COLO829 (cell line): ENCODE data around the gene FHOD3.

Experiments
- DNase-seq: peaks from one replicate; pipeline ENCODE4 v3.0.0; 2012; ENCODE audit warnings: low spot score

Gene FHOD3

DNA sequence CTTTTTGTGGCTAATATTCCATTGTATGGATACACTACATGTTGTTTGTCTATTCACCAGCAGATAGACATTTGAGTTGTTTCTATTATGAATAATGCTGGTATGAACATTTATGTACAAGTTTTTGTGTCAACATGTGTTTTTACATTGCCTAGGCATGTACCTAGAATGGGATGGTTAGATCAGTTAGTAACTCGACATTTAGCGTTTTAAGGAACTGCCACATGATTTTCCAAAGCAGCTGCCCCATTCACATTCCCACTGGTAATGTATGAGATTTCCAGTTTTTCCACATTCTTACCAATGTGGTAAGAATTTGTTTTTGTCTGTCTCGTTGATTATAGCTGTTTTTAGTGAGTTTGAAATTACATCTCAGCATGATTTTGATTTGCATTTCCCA lies 112.8 kb downstream of the FHOD3 start:
- DNase-seq, result no peak

DNA sequence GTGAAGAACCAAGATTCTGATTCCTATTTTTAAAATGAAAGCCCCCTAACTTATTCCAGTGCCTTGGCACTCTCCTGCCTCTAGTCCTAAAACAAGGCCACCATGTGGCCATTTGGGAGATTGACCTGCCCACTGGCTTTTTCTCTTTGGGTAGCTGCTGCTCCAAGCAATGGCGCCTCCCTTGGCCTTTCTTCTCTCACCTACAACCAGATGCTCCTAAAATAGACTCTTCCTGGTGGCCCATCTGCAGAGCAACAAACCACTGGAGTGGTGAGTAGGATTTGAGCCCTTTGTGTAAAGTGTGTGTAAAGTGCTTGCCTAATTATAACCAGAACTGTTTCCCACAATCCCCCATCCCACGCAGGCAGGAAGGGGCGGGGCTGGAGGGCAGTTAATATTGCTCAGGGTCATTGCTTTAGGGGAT lies 114.2 kb downstream of the FHOD3 start:
- DNase-seq, result peak; percentile 20

DNA sequence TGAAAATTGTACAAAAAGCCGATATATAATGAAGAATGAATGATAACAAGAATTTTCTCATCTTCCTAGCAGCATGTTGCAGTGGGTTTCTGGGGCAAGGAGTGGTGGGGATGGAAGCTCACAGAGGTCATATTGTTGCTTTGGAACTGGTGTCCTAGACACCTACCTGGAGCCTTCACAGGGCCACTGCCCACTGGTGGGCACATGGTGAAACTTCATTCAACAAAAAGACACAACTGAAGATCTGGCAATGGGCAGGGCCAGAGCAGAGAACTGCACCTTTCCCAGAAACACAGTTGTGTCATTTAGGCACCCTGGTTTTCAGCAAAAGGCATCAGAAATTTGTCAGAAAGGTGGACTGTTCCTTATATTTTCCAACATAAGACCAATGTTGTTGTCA lies 115.3 kb downstream of the FHOD3 start:
- DNase-seq, result no peak

DNA sequence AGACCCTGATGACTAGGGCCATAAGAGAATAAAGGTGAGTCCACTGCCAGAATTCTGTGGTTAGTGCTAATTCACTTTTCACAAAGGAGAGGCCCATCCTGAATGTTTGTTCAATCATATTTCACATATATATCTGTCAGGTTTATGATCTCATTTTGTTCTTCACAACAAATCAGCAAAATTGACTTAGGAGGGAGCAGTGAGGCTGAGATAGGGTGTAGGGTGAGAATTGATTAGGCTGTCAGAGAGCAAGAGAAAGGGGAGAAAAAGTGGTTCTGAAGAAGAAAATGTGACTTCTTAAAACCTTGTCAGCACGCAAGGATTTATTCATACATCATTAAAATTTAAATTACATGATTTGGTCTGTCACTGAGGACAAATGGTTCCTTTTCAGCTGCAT lies 117.7 kb downstream of the FHOD3 start:
- no peak for DNase-seq

DNA sequence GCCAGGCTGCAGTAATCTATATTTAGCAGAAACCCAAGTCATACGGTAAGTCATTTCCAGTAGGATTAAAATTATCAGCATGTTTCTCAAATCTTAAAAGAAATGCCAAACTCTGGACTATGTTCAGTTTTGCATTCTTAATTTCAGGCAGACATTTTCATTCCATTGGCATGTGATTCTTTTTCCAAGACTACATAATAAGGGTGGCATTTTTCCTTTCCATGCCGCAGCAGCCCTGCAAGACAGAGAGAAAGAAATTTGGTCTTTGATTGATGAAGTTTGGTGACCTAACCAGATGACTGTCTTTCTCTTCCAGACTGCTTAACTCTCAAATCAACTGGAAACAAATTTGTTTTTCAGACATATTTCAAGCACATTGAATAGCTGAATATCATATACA lies 118.1 kb downstream of the FHOD3 start:
- no peak for DNase-seq

DNA sequence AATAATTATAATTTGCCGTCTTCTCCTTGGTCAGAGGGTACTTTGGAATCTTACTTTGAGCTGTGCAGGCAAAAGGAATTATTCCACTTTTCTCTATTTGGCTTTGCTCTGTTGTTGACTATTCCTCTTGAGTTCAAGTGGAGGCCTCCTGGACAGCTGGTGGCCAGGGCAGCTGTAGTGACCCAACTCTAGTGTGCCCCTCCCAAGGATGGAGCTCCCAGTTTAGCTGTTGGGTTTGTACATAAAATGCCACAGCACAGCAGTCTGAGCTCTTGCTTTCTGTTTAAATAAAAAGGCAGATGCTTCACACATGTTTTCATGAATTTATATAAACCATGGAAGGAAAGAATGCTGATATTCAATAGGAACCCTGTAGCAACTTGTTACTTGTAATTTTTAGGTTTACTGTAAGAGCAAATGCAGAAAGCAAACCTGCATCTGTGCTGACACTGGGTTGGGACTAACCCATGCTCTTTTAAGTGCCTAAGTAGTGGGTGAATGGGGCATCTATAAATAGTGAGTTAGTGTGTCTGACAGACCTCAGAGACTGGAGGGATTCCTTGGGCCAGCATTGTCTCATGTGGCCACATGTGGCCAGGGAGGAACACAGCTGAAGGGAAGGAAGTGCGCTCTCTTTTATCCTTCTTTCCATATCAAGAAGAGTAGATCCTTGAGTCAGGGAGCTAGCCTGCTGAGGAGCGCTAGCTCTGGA lies 121.8 kb downstream of the FHOD3 start:
- no peak for DNase-seq

DNA sequence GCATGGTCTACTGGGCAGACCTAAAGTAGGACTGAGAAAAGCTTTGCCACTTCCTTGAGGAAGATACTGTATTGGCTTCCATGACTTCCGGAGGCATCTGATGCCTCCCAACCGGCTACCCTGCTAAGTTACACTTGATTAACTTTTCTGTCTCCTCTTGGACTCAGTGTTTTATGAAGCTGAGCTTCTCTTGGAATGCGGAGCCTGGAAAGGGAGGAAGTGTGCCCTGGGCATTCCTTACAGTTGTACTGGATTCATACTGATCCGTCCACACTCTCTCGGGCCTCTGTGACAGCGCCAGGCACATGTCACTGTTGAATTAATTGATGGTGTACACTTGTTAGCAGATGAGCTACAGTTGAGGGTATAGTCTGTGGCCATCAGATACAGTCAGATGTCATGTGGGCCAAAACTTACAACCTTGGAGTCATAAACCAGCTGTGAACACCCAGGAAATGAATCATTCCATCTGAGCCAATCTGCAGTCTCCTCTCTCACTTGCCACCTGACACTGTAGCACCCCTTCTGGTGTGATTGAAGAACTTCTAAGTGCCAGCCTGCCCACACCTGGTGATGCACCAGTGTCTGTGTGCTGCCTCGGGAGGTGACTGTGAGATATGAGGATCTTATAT lies 122.5 kb downstream of the FHOD3 start:
- DNase-seq, result no peak

DNA sequence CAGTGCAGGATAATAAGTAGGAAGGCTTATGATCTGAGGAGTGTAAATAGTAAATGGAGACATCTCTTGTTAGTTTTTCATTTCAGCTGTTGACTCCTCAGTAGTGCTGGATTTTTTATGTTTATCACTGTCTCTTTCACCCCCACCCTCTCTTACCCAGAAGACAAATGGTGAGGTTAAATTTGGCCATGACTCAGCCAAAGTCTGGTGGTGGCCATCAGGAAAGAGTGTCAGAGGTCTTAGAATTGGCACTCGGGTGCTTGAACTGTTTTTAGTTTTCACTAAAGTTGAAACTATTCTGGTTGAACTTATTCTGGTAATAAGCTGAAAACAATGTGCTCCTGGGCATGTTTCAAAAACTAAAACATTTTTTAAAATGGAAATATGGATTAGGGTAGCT lies 123.3 kb downstream of the FHOD3 start:
- DNase-seq, result no peak

DNA sequence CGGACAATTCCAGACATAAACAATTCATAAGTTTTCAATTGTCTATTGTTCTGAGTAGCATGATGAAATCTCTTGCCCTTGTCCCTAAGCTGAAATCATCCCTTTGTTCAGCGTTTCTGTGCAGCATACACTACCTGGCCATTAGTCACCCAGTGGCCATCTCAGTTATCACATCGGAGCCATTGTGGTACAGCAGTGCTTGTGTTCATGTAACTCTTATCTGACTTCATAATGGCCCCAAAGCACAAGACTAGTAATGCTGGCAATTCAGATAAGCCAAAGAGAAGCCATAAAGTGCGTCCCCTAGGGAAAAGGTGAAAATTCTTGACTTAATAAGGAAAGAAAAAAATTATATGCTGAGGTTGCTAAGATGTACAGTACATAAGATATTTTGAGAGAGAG lies 127.2 kb downstream of the FHOD3 start:
- DNase-seq, result no peak

DNA sequence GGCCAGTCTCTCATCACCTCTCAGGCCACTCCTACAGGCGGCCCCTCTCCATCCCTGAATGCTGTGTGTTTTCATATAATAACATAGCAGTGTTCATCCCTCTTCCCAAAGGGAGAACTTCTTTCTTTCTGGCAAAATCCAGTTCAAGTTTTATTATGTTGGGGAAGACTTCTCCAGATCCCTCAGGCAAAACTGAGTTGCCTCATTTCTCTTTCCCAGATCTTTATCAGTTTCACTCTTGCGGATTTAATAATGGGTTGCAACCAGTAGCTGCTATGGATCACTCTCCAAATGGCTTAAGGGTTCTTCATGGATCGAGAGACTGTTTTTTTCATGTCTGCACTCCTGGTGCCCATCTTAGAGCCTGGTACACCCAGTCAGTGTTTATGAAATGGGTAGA lies 129.9 kb downstream of the FHOD3 start:
- DNase-seq, result no peak

DNA sequence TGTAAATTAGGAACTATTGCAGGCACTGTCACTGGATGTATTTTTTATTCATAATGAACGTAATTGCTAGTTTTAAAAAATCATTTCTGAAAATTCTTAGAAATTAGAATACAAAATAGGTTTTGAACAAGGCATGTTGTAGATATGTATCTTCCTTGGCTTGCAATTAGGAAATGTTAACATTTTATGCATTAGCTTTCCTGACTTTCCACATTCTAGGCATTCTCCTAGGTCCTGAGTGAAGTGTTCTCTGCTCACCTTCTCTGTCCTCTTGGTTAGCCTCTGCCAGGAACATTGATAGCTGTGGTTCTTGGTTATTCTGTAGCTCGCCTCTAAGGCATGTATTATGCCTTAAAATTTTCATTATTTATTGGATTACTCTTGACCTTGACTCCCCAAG lies 130.3 kb downstream of the FHOD3 start:
- no peak for DNase-seq

DNA sequence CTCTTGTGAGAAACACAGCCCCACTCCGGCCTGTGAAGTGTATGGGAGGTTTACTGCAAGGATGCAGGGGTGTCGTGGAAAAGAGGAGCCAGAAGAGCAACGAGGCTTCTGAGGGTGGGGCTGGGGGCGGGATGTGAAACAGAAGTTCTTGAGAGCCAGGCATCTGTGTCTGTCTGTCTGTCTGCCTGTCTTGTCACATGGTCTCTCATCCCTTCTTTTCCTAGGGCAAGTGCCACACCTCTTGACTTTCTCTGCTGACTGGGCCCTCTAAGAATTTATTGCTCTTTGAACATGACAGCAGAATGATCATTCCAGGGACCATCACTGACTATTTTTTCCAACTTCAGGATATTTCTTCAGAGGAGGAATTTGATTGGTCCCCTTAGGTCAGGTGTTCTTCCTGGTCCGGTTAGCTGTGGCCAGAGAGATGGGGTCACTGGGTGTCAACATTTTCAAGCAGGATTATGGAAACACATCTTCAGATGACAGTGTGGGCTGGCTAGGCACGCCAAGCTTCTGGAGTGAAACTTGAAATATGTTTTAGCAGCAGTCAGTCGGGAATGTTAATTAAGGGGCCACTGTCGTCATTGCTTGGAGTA lies 131.0 kb downstream of the FHOD3 start:
- no peak for DNase-seq

DNA sequence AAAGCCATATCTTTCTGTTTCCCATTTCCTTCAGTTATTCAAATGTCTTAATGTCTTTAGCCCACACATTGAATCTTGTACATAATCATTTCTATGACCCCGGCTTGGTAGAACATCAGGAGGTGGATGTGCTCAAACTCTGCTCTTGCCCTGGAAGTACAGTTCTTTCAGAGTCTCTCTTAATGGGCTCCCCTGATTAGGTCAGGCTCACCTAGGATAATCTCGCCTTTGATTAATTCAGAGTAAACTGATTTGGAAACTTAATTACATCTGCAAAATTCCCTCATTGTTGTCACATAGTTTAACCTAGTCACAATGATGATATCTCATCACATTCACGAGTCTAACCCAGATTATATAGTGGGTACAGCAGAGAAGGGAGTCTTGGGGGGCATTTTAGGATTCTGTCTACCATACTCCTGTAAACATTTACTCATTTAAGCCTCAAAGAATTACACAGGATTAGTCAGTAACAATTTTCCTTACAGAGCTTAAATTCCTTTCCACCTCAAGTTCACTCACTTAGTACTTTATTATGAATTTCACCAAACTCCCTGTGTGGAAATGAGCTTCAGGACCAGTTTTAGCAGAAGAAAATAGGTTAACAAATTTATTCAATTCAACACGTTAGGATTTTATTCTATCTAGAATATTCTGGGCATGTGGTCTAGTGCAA lies 135.5 kb downstream of the FHOD3 start:
- DNase-seq, result no peak

DNA sequence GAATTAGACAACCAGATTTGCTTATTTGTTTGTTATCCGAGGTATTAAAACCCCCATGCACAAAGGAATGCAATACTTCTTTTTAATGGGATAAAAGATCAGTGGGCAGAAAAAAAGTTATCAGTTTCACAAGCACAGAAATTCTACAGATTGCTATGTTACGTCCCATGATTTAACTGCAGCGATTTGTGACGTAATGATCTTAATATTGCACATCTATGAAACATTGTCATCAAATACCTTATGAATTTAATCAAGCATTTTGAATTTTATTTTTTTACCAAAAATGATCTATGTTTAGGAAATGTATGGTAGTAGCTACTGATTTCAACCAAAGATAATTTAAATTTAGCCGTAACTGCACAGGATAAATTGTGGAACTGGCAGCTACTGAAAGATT lies 138.9 kb downstream of the FHOD3 start:
- no peak for DNase-seq

DNA sequence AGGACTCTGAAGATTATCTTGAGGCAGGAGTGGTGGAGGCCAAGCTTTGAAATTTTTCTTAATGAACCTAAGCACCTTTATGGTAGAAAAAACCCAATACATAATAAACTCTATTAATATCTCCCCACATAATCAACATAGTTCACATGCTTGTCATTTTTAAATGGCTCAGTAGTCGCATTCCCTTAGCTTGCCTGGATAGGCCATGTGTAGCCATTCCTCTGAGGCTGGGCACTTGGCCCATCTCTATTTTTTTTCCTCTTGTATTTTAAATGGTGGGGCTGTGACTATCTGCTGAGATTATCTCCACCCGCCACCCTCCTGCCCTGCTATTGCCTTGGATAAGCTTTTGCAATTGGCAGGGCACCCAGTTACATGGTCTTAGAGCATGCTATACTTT lies 143.1 kb downstream of the FHOD3 start:
- no peak for DNase-seq

DNA sequence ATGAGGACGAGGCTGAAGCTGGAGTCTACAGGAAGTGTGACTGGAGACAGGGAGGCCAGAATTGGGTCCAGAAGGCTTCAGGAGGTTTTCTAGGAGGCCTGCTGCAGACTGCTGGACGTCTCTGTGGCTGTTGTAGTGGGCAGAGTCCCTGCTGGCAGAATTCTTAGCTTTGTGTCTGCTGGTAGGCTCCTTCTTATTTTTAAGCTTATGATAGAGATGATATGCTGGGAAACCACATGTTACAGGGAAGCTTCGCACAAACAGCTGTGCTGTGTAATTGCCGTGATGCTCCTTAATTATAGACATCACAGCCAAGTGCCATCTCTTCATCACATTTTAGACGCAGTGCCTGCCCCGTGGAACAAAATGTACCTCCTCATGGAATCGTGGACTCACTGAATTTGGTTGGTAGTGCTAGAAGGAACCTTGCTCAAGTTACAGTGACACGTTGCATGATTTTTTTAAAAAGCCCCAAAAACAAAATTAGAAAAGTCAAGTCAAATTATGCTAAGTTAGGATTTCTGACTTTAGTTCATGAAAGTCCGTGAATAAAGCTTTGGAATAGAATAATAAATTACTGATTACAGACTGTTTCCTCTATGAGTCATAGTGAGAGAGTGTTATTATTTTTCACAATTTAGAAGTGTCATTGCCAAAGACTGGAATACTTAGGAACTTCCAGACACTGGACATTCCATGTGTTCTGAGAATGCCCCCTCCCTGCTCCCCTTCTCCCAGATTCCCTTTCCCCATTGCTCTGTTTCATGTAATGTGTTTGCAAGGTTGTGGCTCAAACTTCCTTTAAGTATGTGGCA lies 144.1 kb downstream of the FHOD3 start:
- DNase-seq, result no peak

DNA sequence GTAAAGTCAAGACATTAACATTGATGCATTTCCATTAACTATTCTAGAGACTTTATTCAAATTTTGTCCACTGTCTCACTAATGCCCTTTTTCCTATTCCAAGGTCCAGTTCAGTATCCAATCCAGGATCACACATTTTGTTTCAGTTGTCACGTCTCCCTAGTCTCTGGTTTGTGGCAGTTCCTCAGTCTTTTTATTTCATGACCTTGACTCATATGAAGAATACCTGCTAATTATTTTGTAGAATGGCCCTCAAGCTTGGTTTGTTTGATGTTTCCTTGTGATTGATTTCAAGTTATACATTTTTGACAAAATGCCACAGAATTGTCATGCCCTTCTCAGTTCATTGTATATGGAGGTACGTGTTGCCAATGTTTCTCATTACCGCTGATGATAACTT lies 145.2 kb downstream of the FHOD3 start:
- DNase-seq, result no peak

DNA sequence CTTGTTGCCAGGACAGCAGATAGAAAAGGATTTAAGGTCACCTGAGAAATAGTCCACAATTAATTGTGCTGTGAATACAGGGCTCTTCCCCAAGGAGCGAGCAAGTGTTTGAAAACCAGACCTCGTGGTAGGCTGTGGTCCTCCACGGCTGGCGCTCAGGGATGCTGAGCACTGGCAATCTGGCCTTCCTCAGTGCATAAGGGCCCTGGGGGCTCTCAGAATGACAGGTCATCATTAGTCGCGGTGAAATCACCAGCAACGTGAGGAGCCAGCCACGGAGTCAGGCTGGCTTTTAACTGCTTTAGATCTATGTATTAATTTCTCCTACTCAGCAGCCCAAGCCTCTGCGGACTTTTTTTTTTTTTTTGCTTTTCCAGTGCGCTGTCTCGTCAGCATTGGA lies 148.5 kb downstream of the FHOD3 start:
- no peak for DNase-seq

DNA sequence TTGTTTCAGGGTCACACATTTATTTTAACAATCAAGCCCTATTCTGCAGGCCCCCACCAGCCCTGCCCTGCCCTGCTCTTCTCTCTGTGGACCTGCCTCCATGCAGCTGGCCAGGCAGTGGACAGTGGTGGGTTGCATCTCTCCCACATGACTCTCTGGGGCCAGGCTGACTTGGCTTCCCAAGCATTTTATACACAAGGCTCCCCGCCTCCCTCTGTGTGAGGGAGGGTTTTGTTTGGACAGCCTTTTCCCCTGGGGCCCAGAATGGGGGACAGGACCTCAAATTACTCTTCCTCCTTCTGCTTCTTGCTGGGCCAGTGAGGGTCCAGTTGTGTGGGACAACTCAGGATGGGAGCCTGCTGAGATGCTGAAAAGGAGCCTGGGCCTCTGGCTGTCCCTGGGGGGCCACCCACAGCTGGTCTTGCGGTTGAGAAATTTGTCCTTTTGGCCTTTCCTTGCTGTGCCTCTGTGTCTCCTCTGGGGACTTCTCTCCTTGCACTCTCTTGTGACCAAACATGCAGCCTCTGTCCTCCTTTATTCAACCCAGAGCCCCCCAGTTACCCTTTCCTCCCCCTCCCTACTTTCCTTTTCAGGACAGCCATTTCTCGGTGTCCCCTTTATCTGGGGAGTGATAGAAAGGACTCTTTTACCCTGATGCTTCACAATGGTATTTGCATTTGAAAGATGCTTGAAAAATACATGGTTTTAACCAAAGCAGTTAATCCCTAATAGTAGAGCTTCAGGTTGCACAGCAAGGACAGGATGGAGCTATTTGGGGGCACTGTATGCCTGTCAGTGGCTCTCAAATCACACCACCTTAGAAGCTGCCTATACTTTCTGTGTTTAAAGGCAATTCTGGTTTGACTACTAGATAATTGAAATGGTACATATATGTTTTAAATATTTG lies 151.1 kb downstream of the FHOD3 start:
- no peak for DNase-seq

DNA sequence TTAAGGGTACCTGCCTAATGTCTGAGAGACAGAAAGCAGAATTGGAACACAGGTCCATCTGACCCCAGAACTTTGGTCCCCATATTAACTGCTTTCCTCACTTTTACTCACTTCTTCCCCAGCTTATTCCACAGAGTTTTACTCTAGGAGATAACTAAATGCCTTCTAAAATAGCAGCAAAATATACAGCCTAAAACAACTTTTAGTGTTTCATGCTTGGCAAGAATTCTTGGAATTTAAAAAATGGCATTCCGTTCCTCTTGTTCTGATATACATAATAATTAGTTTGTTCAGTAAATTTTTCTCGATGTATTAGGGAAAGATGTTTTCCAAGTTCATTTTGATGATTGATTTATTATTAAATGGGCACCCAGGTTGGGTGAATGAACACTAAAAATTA lies 151.9 kb downstream of the FHOD3 start:
- no peak for DNase-seq

DNA sequence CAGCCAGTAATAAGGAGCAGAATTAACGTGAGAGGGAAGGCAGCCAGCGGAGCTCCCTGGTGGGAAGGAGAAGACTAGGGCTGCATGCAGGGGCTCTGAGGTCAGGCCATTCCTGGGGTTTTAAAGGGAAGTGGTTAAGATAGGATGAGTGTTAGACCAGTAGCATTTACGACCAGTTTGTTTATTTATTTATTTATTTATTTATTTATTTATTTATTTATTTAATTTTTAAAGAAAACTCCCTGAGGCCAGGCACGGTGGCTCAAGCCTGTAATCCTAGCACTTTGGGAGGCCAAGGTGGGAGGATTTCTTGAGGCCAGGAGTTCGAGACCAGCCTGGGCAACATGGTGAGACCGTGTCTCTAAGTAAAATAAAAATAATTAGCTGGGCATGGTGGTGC lies 152.8 kb downstream of the FHOD3 start:
- no peak for DNase-seq
